GM12872 (cell line): ENCODE measurements around the gene RFTN1.

ENCODE experiments used
- CTCF ChIP-seq: IDR thresholded peaks from 3 replicates; pipeline ENCODE4 v1.5.1; 2011; ENCODE audit warnings: low read depth, mild to moderate bottlenecking, low read length, moderate library complexity; ENCODE audit not compliant: insufficient read depth

The RFTN1 gene

GRCh38 chr3:16379838-16380237, 133.7 kb downstream of the RFTN1 start:
- no peak for TF ChIP-seq CTCF

GRCh38 chr3:16378920-16379319, 134.6 kb downstream of the RFTN1 start:
- TF ChIP-seq CTCF: no peak

- no peak for TF ChIP-seq CTCF
Measured at GRCh38 chr3:16378415-16378814, 135.1 kb downstream of the RFTN1 start.

- peak; percentile 38; the same call in 2 of the 3 replicates for TF ChIP-seq CTCF
Measured at GRCh38 chr3:16377847-16378302, 135.6 kb downstream of the RFTN1 start.

- no peak for TF ChIP-seq CTCF
Measured at GRCh38 chr3:16377196-16377595, 136.3 kb downstream of the RFTN1 start.

- no peak for TF ChIP-seq CTCF
Measured at GRCh38 chr3:16375891-16376290, 137.6 kb downstream of the RFTN1 start.

GRCh38 chr3:16374935-16375245, 138.6 kb downstream of the RFTN1 start:
- no peak for TF ChIP-seq CTCF
